PC-3 (cell line): ENCODE data around the gene FLCN. TPM values are rescaled to one million over a fixed set of nuclear protein-coding genes. Genes with fewer than 3 reads are reported as not detected.

Experiments used
- ATAC-seq: fragments of 200-7000 bp; cut with Tn5 transposase; 2 replicates; pipeline ENCODE4 v1.9.1; 2020; ENCODE audit warnings: mild to moderate bottlenecking, moderate library complexity
- BruUV-seq: library from RNA; stranded (reverse); fragments of 400-500 nt; replicated peaks from 2 replicates; lab custom pipeline; 2021; lab: Mats Ljungman, UMichigan
- CTCF ChIA-PET: fragments of 300-600 bp; sonication (Branson Sonifier 250); formaldehyde crosslinking; loops from one replicate; lab custom pipeline; 2022; ENCODE audit warnings: antibody characterized with exemption; lab: Charles Lee
- POLR2A ChIA-PET: fragments of 300-600 bp; sonication (Branson Sonifier 250); formaldehyde crosslinking; loops from one replicate; lab custom pipeline; 2022; ENCODE audit warnings: antibody characterized with exemption; ENCODE audit not compliant: unreplicated experiment; lab: Charles Lee
- DNase-seq: peaks from one replicate; pipeline ENCODE4 v3.0.0-alpha.2; 2015
- H2AFZ ChIP-seq: fragments of 300-600 bp; sonication (generic); 2 replicates; pipeline ENCODE4 v1.6.0; 2016; ENCODE audit warnings: antibody characterized with exemption, low read length
- H3F3A ChIP-seq: fragments of 300-600 bp; sonication (generic); one replicate; pipeline ENCODE4 v1.6.0; 2017; ENCODE audit warnings: antibody characterized with exemption, low read length, control low read depth, mild to moderate bottlenecking; ENCODE audit not compliant: unreplicated experiment
- H3K27ac ChIP-seq: fragments of 300-600 bp; sonication (generic); 2 replicates; pipeline ENCODE4 v1.5.1; 2016; ENCODE audit warnings: mild to moderate bottlenecking, low read length
- H3K27me3 ChIP-seq: fragments of 300-600 bp; sonication (generic); 2 replicates; pipeline ENCODE4 v1.6.1; 2016; ENCODE audit warnings: low read length, mixed read lengths
- H3K36me3 ChIP-seq: fragments of 300-600 bp; sonication (generic); 2 replicates; pipeline ENCODE4 v1.6.1; 2016; ENCODE audit warnings: low read depth, mixed run types, low read length, mixed read lengths
- H3K4me1 ChIP-seq: fragments of 300-600 bp; sonication (generic); 2 replicates; pipeline ENCODE4 v1.5.1; 2016; ENCODE audit warnings: low read length; ENCODE audit not compliant: insufficient read depth
- H3K4me2 ChIP-seq: fragments of 300-600 bp; sonication (generic); 2 replicates; pipeline ENCODE4 v1.6.0; 2016; ENCODE audit warnings: low read length
- H3K4me3 ChIP-seq: fragments of 300-600 bp; sonication (generic); 2 replicates; pipeline ENCODE4 v1.5.1; 2016; ENCODE audit warnings: mild to moderate bottlenecking, low read length, mixed read lengths
- H3K79me2 ChIP-seq: fragments of 300-600 bp; sonication (generic); 2 replicates; pipeline ENCODE4 v1.6.1; 2017; ENCODE audit warnings: low read length, mixed read lengths
- H3K9ac ChIP-seq: fragments of 300-600 bp; sonication (generic); 2 replicates; pipeline ENCODE4 v1.6.0; 2016; ENCODE audit warnings: mild to moderate bottlenecking, low read length
- H3K9me2 ChIP-seq: fragments of 300-600 bp; sonication (generic); replicated peaks from 2 replicates; pipeline ENCODE4 v1.6.1; 2016; ENCODE audit warnings: mixed run types, low read length, mixed read lengths
- H3K9me3 ChIP-seq: fragments of 300-600 bp; sonication (generic); 2 replicates; pipeline ENCODE4 v1.6.1; 2016; ENCODE audit warnings: low read length, mixed read lengths
- H4K20me1 ChIP-seq: fragments of 300-600 bp; sonication (generic); 2 replicates; pipeline ENCODE4 v1.6.1; 2016; ENCODE audit warnings: low read length, mixed read lengths
- EZH2 ChIP-seq: fragments of 300-600 bp; sonication (generic); IDR thresholded peaks from one replicate; pipeline ENCODE4 v1.6.1; 2017; ENCODE audit warnings: antibody characterized with exemption, mild to moderate bottlenecking, low read length; ENCODE audit not compliant: unreplicated experiment
- EZH2phosphoT487 ChIP-seq: fragments of 300-600 bp; sonication (generic); IDR thresholded peaks from 2 replicates; pipeline ENCODE4 v1.6.1; 2018; ENCODE audit warnings: mild to moderate bottlenecking, antibody characterized with exemption, low read length, borderline replicate concordance
- intact Hi-C: fragments of 100-400 bp; cut with micrococcal nuclease; formaldehyde crosslinking; loops from 2 replicates; pipeline ENCODE4 v1.9.0; 2023
- total RNA-seq: library from RNA; depleted of rRNA; stranded (reverse); fragments of >200 nt; gene quantifications from 2 replicates; pipeline ENCODE4 v1.2.3, GENCODE V29; 2014
- TF ChIP-seq, protein P1 (sequence below): fragments of 300-600 bp; sonication (generic); conservative IDR thresholded peaks from 2 replicates; pipeline ENCODE4 v1.5.1; 2017; ENCODE audit warnings: antibody characterized with exemption, low read depth, mild to moderate bottlenecking, low read length

FLCN gene
- total RNA-seq, 1 experiment from 2014 or later: 30.8 TPM

DNA sequence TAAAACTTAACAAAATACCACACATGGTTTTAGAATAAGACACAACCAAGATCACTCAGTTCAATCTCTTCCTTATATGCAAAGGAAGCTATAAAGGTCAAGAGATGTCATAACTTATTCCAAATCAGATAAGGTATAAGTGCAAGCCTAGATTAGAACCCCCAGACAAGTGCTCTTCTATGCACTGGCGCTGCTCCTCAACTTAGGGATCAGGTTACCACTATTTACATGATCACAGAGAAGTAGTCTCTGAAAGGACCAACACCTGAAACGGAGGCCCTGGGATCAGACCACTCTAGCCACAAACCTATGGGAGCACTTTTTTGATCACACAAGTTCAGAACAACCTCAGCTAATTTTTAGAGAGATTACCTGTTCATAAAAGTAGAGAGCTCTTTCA is 27.5 kb upstream of the FLCN start:
- no TSS peak for BruUV-seq
- ATAC-seq: no peak
- Histone ChIP-seq H3K27me3 (no peaks in the 10 kb centered on the region), H3F3A (no peaks in the 10 kb centered on the region), H3K36me3 (peaks cover 66% of the 10 kb centered on the region), H3K4me1 (no peaks in the 10 kb centered on the region), H2AFZ (no peak overlapping the region), H3K4me2 (no peak overlapping the region), H3K9me2 (no peaks in the 10 kb centered on the region), H3K27ac (no peak overlapping the region), H4K20me1 (no peaks in the 10 kb centered on the region), H3K4me3 (no peak overlapping the region), H3K9ac (no peak overlapping the region), H3K9me3 (no peaks in the 10 kb centered on the region), H3K79me2 (no peaks in the 10 kb centered on the region)
- ChIA-PET CTCF (no interaction called here), POLR2A (no interaction called here)
- intact Hi-C loops: no loop called here
- TF ChIP-seq EZH2 (no peak), EZH2phosphoT487 (no peak)
- TF ChIP-seq, protein P1, sequence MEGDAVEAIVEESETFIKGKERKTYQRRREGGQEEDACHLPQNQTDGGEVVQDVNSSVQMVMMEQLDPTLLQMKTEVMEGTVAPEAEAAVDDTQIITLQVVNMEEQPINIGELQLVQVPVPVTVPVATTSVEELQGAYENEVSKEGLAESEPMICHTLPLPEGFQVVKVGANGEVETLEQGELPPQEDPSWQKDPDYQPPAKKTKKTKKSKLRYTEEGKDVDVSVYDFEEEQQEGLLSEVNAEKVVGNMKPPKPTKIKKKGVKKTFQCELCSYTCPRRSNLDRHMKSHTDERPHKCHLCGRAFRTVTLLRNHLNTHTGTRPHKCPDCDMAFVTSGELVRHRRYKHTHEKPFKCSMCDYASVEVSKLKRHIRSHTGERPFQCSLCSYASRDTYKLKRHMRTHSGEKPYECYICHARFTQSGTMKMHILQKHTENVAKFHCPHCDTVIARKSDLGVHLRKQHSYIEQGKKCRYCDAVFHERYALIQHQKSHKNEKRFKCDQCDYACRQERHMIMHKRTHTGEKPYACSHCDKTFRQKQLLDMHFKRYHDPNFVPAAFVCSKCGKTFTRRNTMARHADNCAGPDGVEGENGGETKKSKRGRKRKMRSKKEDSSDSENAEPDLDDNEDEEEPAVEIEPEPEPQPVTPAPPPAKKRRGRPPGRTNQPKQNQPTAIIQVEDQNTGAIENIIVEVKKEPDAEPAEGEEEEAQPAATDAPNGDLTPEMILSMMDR: no peak
- no peak for DNase-seq

GRCh38 chr17:17258998-17259397 is 22.0 kb upstream of the FLCN start:
- Histone ChIP-seq H3K4me2 (no peak overlapping the region), H3K9me2 (no peaks in the 10 kb centered on the region), H3K79me2 (no peaks in the 10 kb centered on the region), H3F3A (no peaks in the 10 kb centered on the region), H4K20me1 (no peaks in the 10 kb centered on the region), H3K27me3 (no peaks in the 10 kb centered on the region), H2AFZ (no peak overlapping the region), H3K27ac (no peak overlapping the region), H3K36me3 (peaks cover 64% of the 10 kb centered on the region), H3K9ac (no peak overlapping the region), H3K9me3 (no peaks in the 10 kb centered on the region), H3K4me3 (no peak overlapping the region), H3K4me1 (no peaks in the 10 kb centered on the region)
- no peak for ATAC-seq
- intact Hi-C loops: no loop called here
- TF ChIP-seq EZH2phosphoT487 (no peak), EZH2 (no peak)
- TF ChIP-seq, protein P1: no peak
- ChIA-PET POLR2A (no interaction called here), CTCF (no interaction called here)
- BruUV-seq: no TSS peak
- no peak for DNase-seq

GRCh38 chr17:17258011-17258410 is 21.0 kb upstream of the FLCN start:
- no TSS peak for BruUV-seq
- no peaks in the 10 kb centered on the region for H3K79me2 ChIP-seq
- no peak overlapping the region for H3K27ac ChIP-seq
- no peaks in the 10 kb centered on the region for H4K20me1 ChIP-seq
- H3F3A ChIP-seq: no peaks in the 10 kb centered on the region
- intact Hi-C loops: no loop called here
- ATAC-seq (no peak), DNase-seq (no peak)
- no peaks in the 10 kb centered on the region for H3K4me1 ChIP-seq
- H2AFZ ChIP-seq: no peak overlapping the region
- H3K4me2 ChIP-seq: no peak overlapping the region
- ChIA-PET CTCF (no interaction called here), POLR2A (no interaction called here)
- no peak overlapping the region for H3K4me3 ChIP-seq
- no peak for TF ChIP-seq EZH2phosphoT487
- TF ChIP-seq, protein P1: no peak
- no peak for TF ChIP-seq EZH2
- H3K9ac ChIP-seq: no peak overlapping the region
- H3K9me2 ChIP-seq: no peaks in the 10 kb centered on the region
- H3K9me3 ChIP-seq: no peaks in the 10 kb centered on the region
- peaks cover 69% of the 10 kb centered on the region for H3K36me3 ChIP-seq
- H3K27me3 ChIP-seq: no peaks in the 10 kb centered on the region
